Adrenal gland (tissue), 12 donors: Measurements from ENCODE around the gene KRT16. TPM values are rescaled to one million over a fixed set of nuclear protein-coding genes. Genes with fewer than 3 reads are reported as not detected.
"Not testable (repeated sequence)": the region's sequence is repeated elsewhere in the genome, so short reads cannot be mapped to it uniquely, and the experiment has no call there.

Experiments
- DNase-seq, 7 donors: peaks; one replicate each; pipeline ENCODE4 v3.0.0-alpha.2; 2019 to 2020
- H3K27ac ChIP-seq, 5 donors: fragments of 200-600 bp; sonication (generic) in 4 of 5; 1 replicate in 3 of 5; 2 replicates in 2 of 5; pipeline versions ENCODE4 v1.5.1 to v1.8.0; 2016 to 2020; ENCODE audit warnings: mild to moderate bottlenecking in 1 of 5
- H3K27me3 ChIP-seq: fragments of 200-600 bp; 2 replicates; pipeline ENCODE4 v1.8.0; 2021
- H3K36me3 ChIP-seq, 2 donors: fragments of 200-600 bp; replicated peaks in 1 of 2; 1 replicate in 1 of 2; 2 replicates in 1 of 2; pipeline versions ENCODE4 v1.5.1 to v1.8.0; 2018 to 2022
- H3K4me1 ChIP-seq, 2 donors: fragments of 200-600 bp; replicated peaks in 1 of 2; 1 replicate in 1 of 2; 2 replicates in 1 of 2; pipeline versions ENCODE4 v1.5.1 to v1.8.0; 2018 to 2021
- H3K4me3 ChIP-seq, 4 donors: fragments of 200-600 bp; sonication (generic) in 3 of 4; one replicate each; pipeline ENCODE4 v1.5.1; 2016 to 2018
- H3K9me3 ChIP-seq, 3 donors: fragments of 200-600 bp; sonication (generic) in 1 of 3; replicated peaks in 1 of 3; 1 replicate in 2 of 3; 2 replicates in 1 of 3; pipeline versions ENCODE4 v1.5.1 to v1.8.0; 2016 to 2021
- CTCF ChIP-seq, 6 experiments: fragments of 450-650 bp in 4 of 6; fragments of 200-600 bp in 2 of 6; sonication (generic) in 1 of 6; IDR thresholded peaks; 1 replicate in 5 of 6; 2 replicates in 1 of 6; pipeline versions ENCODE4 v1.5.1 to v1.8.0; 2016 to 2021; ENCODE audit warnings: antibody characterized with exemption in 6 of 6, mild to moderate bottlenecking in 2 of 6, moderate library complexity in 1 of 6
- POLR2A ChIP-seq, 2 donors: fragments of 450-650 bp; IDR thresholded peaks; one replicate each; pipeline ENCODE4 v1.6.1; 2017; ENCODE audit warnings: antibody characterized with exemption in 2 of 2, mild to moderate bottlenecking in 2 of 2, moderate library complexity in 1 of 2
- WGBS, 4 donors: extraction: QIAGEN DNeasy Blood & Tissue Kit in 2 of 4; methylation state at CpG; one replicate each; pipeline versions ENCODE4 v1.1.5 to v1.1.7; 2013 to 2017; 5-methylcytosine and 5-hydroxymethylcytosine counted together
- intact Hi-C, 2 donors: fragments of 100-400 bp; cut with DNase I; formaldehyde crosslinking; loops; one replicate each; pipeline versions ENCODE4 v1.14.1 to v1.15.0; 2022 to 2023
- polyA plus RNA-seq, 3 donors: library from polyadenylated mRNA; stranded (reverse); fragments of 200-250 nt in 2 of 3; fragments of 350-450 nt in 1 of 3; fragmentation: Illumina TruSeq in 1 of 3; extraction: RNeasy Lipid Tissue Mini Kit (QIAGEN cat#74804) in 1 of 3; gene quantifications; one replicate each; pipeline ENCODE4 v1.2.3, GENCODE V29; 2013 to 2014
- total RNA-seq, 9 donors: library from RNA; depleted of rRNA in 4 of 9; stranded (reverse); fragments of >200 nt in 4 of 9; fragments of 120-200 nt in 1 of 9; fragmentation: NEBNext Ultra II Directional in 1 of 9; extraction: Animal tissue kit (Norgen Biotek cat#: 25700) in 1 of 9; gene quantifications; one replicate each; pipeline versions ENCODE4 v1.1.0 to v1.2.4, GENCODE V29; 2013 to 2023
- donor health status: healthy with polysubstance abuse.
- donor health status: Bipolar disorder and iron deficiency.
- donor health status: DM: yes; HTN: yes; CAD: no.
- donor health status: DM: no; HTN: no; CAD: no.
- donor health status: DM: no; HTN: no; CAD: no.
- donor health status: DM: yes; HTN: yes; CAD: no.

The KRT16 gene
- total and polyA plus RNA-seq, 12 donors = 0.18 to 4.5 (median 0.69) TPM; not detected in 3

DNA sequence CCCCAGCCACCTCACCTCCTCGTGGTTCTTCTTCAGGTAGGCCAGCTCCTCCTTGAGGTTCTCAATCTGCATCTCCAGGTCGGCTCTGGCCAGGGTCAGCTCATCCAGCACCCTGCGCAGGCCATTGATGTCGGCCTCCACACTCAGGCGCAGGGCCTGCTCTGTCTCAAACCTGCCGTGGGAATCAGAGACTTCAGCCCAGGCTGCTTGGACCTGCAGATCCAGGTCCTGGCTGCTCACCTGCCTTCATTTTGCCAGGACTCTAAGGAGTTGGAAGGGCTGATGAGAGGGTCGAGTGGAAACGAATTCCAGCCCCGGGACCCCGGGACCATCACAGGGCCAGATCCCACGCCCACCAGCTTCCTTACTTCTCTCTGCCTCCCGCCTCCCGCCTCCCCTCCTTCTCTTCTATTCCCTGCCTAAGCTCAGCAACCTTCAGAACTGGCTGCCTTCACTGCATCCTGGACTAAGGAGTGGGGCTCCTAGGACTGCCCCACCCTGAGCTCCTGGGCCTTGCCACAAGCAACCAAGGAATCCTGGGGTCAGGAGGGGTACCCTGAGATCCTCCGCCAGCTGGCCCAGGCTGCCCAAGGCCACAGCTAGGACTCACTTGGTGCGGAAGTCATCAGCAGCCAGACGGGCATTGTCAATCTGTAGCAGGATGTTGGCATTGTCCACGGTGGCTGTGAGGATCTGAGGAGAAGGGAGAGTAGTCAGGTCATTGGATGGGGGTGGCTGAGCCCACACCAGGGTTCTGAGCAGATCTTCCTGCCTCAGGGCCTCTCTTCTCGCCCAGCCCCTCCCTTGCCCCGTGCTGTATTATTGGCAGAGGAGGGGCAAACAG, 10.0 kb upstream of the KRT16 start:
- DNase-seq, H3K27ac ChIP-seq, H3K9me3 ChIP-seq, H3K4me1 ChIP-seq, H3K4me3 ChIP-seq, H3K27me3 ChIP-seq, H3K36me3 ChIP-seq, intact Hi-C loops: not testable (repeated sequence)
- 68 to 78% (median 74%) methylated on average over 8 to 19 of the region's 19 CpGs for WGBS, 4 donors

GRCh38 chr17:41621916-41622315, 9.3 kb upstream of the KRT16 start:
- WGBS, 4 donors = 76 to 89% (median 82%) methylated on average over 2 of the region's 2 CpGs
- Histone ChIP-seq H3K27me3 (no peaks in the 10 kb centered on the region), H3K36me3 (no peaks in the 10 kb centered on the region), H3K9me3 (no peaks in the 10 kb centered on the region), H3K4me3 (no peak overlapping the region), H3K27ac (no peak overlapping the region), H3K4me1 (no peaks in the 10 kb centered on the region)
- intact Hi-C loops = no loop called here
- no peak for TF ChIP-seq POLR2A (IDR thresholded peaks at IDR 0.05)
- TF ChIP-seq CTCF (IDR thresholded peaks at IDR 0.05) = no peak
- no peak for DNase-seq

DNA sequence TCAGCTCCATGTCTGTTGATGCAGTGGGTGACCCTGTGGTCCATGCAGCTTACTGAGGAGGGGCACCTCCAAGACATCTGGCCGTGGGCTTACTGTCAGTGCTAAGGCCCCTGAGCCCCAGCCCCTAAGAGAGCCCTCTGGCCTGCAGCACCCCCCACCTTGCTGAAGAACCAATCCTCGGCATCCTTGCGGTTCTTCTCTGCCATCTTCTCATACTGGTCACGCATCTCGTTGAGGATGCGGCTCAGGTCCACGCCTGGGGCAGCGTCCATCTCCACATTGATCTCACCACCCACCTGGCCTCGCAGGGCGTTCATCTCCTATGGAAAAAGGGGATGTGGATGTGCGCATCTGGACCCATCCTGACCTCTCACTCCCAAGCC, 8.9 kb upstream of the KRT16 start:
- H3K4me1 ChIP-seq, H3K27ac ChIP-seq, DNase-seq, H3K27me3 ChIP-seq, H3K36me3 ChIP-seq, intact Hi-C loops, H3K4me3 ChIP-seq, H3K9me3 ChIP-seq: not testable (repeated sequence)
- WGBS, 4 donors = 85 to 91% (median 90%) methylated on average over 11 of the region's 11 CpGs

GRCh38 chr17:41620583-41621434, 8.2 kb upstream of the KRT16 start:
- intact Hi-C loops = no loop called here
- TF ChIP-seq POLR2A (IDR thresholded peaks at IDR 0.05) (no peak), CTCF (IDR thresholded peaks at IDR 0.05) (no peak)
- no peak for DNase-seq

GRCh38 chr17:41619927-41620582, 7.5 kb upstream of the KRT16 start:
- H3K4me1 ChIP-seq, H3K36me3 ChIP-seq, intact Hi-C loops, H3K27ac ChIP-seq, H3K4me3 ChIP-seq, H3K27me3 ChIP-seq, DNase-seq, H3K9me3 ChIP-seq: not testable (repeated sequence)
- WGBS, 4 donors = 72 to 82% (median 79%) methylated on average over 6 of the region's 6 CpGs

More at GRCh38 chr17:41620583-41621434, 8.2 kb upstream of the KRT16 start:
- Histone ChIP-seq H3K27ac (no peak overlapping the region), H3K4me3 (no peak overlapping the region), H3K36me3 (no peaks in the 10 kb centered on the region), H3K27me3 (no peaks in the 10 kb centered on the region), H3K4me1 (no peaks in the 10 kb centered on the region), H3K9me3 (no peaks in the 10 kb centered on the region)
- 74 to 84% (median 81%) methylated on average over 13 to 21 of the region's 21 CpGs for WGBS, 4 donors
